ENCODE data around the gene ACP7. TPM values are rescaled to one million over a fixed set of nuclear protein-coding genes. Genes with fewer than 3 reads are reported as not detected.
"Not testable (repeated sequence)": the region's sequence is repeated elsewhere in the genome, so short reads cannot be mapped to it uniquely, and the experiment has no call there.

ACP7 gene
- total RNA-seq, 1 donor from 2014 or later, result not detected

DNA sequence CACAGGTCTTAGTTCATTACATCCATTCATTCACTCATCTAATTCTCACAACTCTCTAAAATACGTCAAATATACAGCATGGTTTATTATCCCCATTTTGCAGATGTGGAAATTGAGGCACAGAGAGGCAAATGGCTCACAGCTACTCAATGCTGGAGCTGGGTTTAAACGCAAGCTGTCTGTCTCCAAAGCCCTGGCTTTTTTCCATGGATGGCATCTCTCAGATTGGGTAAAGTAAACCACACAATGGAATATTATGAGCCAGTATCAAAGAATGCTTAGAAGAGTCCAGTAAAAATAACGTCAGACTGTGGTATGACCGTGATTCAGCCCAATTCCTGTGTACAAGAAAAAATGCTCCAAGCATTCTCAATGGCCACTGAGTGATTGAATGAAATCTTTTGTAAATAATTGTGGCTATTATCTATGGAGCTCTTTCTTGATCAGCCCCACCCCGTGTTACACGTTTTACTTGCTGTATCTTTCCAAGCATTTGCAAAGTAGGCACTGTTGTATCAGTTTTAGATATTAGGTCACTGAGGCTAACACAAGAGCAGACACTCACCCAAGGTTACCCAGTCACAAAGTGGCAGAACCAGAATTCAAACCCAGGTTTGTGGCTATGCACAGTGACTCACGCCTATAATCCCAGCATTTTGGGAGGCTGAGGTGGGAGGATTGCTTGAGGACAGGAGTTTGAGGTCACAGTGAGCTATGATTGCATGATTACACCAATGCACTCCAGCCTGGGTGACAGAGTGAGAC is 5.5 kb upstream of the ACP7 start:
- DNase-seq (ENCODE audit: low read depth), result peak; percentile 79

DNA sequence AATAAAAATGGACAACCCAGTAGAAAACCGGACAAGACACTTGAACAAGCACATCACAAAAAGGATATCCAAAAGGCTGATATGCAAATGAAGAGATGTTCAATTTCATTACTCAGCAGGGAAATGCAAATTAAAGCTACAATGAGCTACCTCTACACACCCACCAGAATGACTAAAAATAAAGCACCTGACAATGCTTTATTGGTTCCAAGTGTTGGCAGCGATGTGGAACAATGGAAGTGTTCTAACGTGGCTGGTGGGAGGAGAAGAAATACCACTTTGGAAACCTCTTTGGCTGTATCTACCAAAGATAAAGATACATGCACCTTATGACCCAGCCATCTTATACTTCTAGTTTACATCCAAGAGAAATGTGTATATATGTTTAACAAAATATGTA is 3.7 kb upstream of the ACP7 start:
- DNase-seq (ENCODE audit: low read depth), result no peak

DNA sequence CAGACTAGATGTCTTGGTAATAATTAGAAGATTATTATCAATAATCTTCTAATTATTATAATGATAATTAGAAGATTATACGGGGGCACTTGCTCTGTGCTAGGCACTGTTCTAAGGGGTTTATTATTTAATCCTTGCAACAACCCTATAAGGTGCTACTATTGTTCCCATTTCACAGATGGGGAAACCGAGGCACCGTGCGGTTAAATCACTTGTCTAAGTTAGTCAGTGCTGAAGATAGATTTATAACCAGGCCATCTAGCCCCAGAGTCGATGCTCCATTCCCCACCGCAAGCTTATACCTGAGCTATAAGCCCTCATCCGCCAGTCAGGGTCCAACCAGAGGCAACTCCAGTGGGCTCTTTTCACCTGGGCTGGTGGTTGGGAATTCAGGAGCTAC is 2.0 kb upstream of the ACP7 start:
- DNase-seq (ENCODE audit: low read depth), result no peak

DNA sequence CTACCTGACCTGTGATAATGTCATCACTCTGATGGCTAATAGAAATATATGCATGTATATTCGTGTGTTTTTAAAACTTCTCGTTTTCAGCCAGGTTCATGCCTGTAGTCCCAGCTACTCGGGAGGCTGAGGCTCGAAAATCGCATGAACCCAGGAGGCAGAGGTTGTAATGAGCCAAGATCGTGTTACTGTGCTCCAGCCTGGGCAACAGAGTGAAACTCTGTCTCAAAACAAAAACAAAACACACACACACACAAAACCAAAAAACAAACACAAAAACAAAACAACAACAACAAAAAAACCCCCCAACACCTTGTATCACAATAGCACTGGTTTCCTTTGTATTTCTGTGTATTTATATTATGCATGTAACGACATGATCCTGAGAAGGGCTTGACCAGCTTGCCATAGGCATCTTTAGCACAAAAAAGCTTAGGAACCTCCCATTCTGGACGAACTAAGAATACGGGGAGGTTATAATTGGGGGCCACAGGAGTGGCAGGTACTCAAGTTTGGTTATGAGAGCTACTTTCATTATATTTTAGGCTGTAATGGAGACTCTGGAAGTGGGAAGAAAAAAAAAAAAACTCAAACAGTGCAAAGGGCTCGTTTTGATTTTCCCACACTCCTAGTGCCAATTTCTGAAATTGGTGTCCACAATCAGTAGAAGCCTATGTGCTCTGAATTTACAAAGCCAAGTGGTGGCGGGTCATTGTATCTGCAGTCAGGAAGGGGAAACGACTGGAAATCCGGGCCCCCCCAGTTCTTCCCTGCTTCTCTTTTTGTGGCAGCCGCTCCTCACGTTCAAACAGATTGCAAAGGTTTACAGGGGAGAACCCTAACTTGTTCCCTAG is 1.2 kb upstream of the ACP7 start:
- no peak for DNase-seq (ENCODE audit: low read depth)

DNA sequence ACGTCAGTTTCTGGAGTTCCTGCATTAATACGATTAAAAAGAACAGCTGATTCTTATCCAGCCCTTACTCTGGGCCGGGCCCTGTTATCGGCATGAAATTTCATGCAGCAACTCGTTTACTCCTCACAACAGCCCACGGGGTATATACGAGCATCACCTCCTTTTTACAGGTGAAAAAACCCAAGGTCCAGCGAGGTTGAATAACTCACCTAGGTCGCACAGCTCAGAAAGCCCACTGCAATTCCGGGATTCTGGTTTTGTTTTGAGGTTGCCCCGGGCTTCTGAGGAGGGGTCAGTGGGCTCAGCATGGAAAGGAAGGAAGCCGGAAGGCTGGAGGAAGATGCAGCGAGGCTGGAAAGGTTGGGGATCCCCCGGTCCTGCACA is 577 bp upstream of the ACP7 start:
- DNase-seq (ENCODE audit: low read depth), result no peak

DNA sequence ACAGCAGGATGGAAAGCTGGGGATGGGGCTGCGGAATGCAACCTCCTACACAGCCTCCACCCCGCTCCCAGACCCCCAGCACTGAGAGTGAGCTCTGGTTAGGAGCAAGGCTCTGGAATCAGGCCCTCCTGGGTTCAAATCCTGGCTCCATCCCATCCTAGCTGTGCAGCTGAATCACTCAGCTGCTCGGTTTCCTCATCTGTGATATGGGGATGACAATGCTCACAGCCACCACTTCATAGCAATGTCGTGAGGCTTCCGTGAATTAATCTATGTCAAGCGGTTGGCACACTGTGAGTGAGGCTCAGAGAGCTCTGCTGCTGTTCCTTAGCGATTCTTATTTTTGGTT is 538 bp downstream of the ACP7 start:
- DNase-seq (ENCODE audit: low read depth), result no peak

DNA sequence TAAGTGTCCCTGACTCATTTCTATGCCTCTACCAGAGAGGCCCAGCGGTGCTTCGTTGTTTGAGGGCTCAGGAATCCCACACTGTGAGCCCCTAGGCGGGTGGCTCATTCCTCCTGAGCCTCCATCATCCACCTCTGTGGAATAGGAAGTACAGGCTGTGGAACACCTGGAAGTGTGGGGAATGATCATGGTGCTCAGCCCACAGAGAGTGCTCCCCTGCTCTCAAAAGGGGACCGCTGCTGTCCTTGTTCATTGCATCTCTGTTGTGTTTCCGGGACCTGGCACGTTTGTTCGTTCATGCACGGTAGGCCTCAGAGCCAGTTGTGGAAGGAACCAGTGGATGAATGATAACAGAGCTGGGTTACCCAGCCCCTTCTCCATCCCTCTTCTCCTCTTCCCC is 1.2 kb downstream of the ACP7 start:
- no peak for DNase-seq (ENCODE audit: low read depth)

DNA sequence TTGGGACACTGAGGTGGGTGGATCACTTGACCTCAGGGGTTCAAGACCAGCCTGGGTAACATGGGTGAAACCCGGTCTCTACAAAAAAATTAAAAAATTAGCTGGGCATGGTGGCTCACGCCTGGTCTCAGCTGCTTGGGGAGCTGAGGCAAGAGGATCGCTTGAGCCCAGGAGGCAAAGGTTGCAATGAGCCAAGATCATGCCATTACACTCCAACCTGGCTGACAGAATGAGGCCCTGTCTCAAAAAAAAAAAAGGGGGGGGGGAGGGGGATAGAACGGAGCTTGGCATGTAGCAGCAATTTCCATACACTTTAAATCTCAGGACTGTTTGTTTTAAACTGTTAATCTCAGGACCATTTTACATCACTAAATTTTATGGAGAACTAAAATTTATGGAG is 2.2 kb downstream of the ACP7 start:
- DNase-seq (ENCODE audit: low read depth), result no peak

DNA sequence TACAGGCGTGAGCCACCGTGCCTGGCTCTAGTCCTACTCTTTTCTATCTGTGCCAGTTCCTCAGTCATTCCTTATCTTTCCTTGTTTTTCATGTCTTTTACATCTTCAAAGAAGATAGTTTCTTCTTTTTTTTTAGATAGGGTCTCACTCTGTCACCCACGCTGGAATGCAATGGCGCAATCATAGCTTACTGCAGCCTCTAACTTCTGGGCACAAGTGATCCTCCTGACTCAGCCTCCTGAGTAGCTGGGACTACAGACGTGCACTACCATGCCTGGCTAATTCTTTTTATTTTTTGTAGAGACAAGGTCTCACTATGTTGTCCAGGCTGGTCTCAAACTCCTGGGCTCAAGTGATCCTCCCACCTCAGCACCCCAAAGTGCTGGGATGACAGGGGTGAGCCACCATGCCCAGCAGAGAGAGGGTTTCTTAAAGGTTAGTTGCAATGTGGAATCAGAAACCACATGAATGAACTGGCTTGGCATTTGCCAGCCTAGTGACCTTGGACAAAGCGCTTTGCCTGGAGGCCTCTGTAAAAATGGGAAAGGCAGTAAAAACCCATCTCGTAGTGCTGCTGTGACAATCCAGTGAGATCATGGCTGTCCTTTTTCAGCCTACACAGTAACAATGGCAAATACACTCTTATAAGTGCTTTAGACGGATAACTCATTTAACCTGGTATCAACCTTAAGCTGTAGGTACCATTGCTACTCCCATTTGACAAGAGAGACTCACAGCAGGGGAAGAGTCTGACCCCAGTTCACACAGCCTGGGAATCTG is 3.9 kb downstream of the ACP7 start:
- no peak for DNase-seq (ENCODE audit: low read depth)

DNA sequence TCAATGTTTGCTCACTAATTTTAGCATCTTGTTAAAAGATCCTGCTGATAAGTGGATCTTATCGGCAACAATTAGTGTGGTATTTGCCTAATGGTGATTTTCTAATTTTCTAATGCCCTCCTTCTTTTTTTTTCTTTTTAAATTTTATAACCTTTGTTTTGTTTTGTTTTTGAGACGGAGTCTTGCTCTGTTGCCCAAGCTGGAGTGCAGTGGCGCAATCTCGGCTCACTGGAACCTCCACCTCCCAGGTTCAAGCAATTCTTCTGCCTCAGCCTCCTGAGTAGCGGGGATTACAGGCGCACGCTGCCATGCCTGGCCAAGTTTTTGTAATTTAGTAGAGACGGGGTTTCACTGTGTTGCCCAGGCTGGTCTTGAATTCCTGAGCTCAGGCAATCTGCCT is 5.8 kb downstream of the ACP7 start:
- not testable (repeated sequence) for DNase-seq (ENCODE audit: low read depth)

DNA sequence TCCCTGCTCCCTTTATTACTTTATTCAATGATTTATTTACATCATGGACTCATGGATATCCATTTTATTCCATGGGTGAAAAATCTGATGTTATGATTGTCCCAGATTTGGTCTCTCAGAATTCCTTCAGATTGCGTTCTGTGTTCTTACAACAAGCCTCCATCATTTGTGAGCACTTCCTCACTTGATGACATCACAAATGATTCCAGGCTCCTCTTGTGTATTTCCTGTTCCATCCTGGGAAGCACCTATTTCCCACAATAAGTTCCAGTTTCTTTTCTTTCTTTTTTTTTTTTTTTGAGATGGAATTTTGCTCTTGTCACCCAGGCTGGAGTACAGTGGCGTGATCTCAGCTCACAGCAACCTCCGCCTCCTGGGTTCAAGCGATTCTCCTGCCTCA is 6.7 kb downstream of the ACP7 start:
- no peak for DNase-seq (ENCODE audit: low read depth)

DNA sequence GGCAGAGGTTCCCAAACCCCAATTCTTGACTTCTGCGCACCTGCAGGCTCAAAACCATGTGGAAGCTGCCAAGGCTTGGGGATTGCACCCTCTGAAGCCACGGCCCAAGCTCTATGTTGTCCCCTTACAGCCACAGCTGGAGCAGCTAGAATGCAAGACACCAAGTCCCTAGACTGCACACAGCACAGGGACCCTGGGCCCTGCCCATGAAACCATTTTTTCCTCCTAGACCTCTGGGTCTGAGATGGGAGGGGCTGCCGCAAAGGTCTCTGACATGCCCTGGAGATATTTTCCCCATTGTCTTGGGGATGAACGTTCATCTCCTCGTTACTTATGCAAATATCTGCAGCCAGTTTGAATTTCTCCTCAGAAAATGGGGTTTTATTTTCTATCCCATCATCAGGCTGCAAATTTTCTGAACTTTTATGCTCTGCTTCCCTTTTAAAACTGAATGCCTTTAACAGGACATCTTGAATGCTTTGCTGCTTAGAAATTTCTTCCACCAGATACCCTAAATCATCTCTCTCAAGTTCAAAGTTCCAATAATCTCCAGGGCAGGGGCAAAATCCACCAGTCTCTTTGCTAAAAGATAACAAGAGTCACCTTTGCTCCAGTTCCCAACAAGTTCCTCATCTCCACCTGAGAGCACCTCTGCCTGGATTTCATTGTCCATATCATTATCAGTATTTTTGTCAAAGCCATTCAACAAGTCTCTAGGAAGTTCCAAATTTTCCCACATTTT is 11.8 kb downstream of the ACP7 start:
- DNase-seq (ENCODE audit: low read depth), result not testable (repeated sequence)

DNA sequence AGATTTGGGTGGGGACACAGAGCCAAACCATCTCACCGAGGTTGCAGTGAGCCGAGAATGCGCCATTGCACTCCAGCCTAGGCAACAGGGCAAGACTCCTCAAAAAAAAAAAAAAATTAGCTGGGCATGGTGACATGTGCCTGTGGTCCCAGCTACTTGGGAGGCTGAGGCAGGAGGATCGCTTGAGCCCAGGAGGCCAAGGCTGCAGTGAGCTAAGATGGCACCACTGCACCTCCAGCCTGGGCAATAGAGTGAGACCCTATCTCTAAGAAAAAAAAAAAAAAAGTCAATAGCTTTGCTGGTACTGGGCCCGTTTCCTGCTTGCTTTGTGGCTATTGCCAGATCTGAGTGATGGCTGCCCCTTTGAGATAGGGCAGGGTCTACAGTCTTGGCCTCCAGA is 13.1 kb downstream of the ACP7 start:
- no peak for DNase-seq (ENCODE audit: low read depth)

DNA sequence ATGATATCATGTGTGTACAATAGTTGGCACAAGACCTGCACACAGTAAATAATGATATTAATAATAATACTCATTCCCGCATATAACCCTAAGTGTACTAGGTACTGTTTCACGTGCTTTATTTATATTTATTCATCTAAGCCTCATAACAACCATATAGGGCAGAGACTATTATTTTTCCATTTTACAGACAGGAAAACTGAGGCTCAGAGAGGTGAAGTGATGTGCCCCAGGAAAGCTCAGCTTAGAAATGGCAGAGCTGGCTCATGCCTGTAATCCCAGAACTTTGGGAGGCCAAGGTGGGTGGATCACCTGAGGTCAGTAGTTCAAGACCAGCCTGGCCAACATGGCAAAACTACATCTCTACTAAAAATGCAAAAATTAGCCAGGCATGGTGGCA is 13.6 kb downstream of the ACP7 start:
- no peak for DNase-seq (ENCODE audit: low read depth)

DNA sequence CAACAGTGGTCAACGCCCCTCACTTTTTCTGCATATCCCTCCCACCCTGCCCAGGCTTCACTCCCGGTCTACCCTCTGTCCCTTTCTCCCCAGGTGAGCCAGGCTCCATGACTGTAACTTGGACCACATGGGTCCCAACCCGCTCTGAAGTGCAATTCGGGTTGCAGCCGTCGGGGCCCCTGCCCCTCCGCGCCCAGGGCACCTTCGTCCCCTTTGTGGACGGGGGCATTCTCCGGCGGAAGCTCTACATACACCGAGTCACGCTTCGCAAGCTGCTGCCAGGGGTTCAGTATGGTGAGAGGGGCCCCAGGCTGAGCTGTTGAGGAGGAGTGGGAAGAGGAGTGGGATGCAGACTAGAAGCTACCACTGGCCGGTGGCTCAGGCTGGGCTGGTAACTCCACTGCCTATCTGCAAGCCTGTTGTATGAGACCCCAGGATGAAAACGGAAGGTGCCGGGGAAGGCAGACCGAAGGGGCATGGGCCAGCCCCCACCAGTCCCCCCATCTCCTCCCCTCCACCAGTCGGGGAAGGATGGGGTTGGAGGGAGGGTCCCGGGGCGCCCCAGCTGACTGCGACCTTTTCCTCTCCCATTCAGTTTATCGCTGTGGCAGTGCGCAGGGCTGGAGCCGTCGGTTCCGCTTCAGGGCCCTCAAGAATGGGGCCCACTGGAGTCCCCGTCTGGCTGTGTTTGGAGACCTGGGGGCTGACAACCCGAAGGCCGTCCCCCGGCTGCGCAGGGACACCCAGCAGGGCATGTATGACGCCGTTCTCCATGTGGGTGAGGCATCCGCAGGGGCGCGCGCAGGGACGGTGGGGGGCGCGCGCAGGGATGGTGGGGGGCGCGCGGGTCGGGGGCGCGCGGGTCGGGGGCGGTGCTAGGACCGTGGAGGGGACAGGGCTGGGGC is 14.4 kb downstream of the ACP7 start:
- no peak for DNase-seq (ENCODE audit: low read depth)

DNA sequence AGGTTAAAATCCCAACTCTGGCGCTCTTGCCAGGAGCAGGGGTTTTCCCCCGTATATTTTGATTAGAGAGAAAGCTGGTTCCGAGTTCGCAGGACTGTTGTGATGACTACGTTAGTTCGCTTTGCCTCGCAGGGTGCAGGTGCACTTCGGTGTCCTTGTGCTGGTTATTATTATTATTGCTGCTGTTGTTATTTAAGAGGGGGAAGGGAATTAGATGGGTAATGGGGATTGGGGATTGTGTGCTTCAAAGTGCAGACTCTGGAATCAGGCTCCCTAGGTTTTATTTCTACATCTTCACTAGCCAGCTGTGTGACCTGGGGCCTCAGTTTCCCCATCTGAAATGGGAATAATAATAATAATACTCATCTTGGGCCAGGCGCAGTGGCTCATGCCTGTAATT is 15.2 kb downstream of the ACP7 start:
- DNase-seq (ENCODE audit: low read depth), result no peak

DNA sequence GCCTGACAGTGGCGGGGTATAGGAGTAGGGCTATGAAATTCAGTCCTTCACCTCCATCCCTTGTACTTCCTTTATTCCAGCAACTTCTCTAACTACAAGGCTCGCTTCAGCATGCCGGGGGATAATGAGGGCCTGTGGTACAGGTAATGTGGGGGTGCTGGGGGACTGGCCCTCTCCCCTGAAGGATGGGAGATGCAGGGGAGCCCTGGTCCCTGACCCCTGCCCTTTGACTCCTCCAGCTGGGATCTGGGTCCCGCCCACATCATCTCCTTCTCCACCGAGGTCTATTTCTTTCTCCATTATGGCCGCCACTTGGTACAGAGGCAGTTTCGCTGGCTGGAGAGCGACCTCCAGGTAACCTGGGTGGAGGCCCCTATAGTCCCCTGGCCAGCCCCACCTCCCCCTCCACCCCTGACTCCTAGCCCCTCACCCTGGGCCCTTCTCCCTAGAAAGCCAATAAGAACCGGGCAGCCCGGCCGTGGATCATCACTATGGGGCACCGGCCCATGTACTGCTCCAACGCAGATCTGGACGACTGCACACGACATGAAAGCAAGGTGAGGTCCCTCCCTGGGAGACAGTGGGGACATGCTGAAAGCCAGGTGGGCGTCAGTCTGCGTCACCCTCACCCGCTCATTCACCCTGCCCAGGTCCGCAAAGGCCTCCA is 16.5 kb downstream of the ACP7 start:
- DNase-seq (ENCODE audit: low read depth), result no peak

DNA sequence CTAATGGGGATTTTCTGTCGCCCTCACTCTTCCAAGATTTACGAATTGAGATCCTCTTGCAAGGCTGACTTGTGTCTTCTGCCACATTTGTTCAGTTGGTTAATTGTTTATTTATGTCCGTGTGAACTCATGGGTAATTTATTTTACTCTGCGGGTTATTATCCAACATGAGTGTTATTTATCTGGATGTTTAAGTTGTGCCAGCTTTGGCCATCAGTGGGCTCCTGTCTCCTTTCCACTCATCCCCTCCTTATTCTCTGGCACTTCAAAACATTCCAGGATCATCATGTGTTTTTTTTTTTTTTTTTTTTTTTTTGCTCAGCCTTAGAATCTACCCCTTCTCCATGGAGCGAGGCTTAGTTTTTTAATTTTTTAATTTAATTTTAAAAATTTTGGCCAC is 19.0 kb downstream of the ACP7 start:
- DNase-seq (ENCODE audit: low read depth), result peak; percentile 46

DNA sequence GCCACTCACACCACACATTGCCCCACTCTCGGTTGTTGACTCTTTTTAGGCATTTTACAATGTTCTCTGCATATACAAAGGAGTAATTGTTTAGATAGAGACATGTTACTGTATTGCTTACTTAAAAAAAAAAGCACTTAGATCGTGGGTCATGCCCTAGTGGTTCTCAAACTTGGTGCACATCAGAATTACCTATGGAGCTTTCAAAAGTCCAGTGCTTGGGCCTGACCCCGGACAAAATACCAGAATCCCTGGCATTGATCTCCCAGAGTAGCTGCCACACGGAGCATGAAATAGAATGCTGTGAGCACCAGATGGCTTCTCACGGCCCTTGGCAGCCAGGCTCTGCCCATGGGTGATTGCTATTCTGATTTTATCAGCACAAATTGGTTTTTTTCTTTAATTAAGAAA is 20.0 kb downstream of the ACP7 start:
- no peak for DNase-seq (ENCODE audit: low read depth)

DNA sequence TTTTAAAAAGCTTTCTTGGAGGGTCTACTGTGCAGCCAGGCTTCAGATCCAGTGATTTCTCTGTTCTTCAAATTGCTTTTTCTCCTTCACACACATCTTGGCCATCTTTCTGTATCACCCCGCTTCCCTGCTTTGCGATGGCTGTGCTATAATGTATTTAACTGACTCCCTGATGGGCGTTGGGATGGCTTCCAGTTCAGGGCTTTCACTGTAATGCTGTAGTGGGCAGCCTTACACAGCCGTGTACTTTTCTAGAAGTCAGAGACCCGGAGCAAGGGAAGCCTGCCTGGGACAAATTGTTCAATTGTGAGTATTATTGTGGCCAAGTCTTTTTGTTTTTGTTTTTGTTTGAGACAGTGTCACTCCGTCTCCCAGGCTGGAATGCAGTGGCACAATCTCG is 22.0 kb downstream of the ACP7 start:
- DNase-seq (ENCODE audit: low read depth), result no peak

Measured in myocyte (in vitro differentiated cells).